NCI-H1694 (cell line): ENCODE data around the gene AMPD3.

Source experiments
- DNase-seq: peaks from one replicate; lab custom pipeline; 2025; lab: John Stamatoyannopoulos, UW

The AMPD3 gene

DNA sequence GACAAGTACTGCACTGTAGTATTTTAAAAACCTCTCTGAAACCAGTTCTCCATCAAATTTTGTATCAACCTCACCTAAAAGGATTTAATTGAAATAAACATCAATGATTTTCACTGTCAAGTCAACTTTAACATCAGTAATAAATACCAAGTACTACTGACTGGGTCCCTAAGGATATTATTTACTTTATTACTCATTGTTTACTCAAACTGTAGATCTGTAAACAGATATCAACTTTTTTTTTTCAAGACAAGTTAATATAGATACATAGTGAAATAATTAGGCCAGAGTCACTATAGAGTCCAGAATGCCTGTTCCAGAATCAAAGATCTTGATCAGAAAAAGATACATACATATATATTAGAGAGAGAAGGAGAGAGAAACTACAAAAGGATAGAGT lies 84.3 kb downstream of the AMPD3 start:
- DNase-seq: no peak

DNA sequence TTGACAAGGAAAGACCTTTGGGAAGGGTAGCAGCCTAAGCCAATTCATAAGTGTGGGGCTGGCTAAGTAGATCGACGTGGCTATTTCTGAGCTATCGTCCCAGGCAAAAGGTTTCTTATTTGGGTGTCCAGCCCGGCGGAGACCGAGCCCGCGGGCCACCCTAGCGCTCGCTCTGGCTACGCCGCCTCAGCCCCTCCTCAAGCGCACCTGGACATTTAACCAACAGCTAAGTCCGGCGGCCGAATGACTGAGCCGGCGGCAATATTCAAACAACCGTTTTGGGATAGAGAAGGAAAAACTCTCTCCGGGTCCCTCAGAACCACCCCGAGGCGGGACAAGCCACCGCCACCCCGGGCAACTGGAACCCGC lies 85.5 kb downstream of the AMPD3 start:
- no peak for DNase-seq

DNA sequence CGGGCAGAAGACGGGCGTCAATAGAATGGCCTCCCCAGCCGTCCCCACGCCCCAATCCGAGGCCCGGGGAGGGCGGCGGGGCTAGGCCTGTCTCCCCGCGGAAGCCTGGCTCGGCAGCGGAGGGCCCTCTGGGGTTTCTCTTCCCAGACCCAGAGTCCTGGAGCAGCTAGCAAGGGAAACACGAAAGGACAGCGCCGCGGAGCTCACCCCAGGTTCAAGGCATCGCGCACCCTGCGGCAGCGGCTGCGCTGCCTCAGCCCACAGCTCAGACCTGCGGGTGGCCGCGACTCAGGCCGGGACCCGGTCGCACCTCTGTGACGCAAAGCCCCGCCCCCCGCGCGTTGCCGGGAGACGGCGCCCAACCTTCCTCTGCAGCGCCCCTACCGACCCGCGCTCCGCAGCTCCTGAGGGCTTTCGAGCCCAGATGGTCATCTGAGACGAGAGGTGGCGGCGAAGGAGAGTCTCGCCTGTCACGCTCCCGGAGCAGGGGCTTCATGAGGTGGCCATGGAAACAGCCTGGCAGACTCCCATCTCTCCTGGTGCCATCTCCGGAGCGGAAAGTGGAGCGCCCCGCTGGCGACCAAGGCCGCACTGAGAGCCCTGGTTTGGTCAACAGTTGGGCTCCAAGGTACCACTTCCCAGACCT lies 86.0 kb downstream of the AMPD3 start, which contains the start of gene RNF141:
Gene RNF141, minus strand, starts transcription at position 273 of the 646 bp plus-strand sequence. CDS start 7,029 bp downstream, outside the sequence.
- DNase-seq: peak; percentile 64

DNA sequence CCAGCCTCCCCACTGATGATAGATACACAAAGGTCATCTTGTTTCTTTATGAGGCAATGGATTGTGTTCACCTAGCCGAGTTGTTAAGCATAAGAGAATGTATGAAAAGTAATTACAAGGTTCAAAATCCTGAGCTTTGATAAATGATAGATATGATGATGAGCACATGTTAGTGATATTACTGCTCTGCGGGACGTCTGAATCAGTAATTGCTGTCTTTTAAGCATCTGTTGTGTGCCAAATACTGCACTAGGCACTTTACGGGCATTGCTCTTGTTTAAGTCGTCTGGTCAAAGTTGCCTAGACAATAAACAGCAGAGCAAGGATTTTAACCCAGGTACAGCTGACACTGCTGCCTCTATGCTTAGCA lies 86.5 kb downstream of the AMPD3 start:
- DNase-seq: no peak

DNA sequence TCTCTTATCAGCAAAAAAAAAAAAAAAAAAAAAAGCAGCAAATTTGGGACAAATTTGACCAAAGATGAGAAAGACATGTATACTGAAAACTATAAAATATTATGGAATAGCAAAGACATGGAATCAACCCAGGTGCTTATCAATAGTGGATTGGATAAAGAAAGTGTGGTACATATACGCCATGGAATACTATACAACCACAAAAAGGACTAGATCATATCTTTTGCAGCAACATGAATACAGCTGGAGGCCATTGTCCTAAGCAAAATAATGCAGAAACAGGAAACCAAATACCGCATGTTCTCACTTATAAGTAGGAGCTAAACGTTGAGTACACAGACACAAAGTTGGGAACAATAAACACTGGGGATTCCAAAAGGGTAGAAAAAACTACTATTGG lies 87.7 kb downstream of the AMPD3 start:
- DNase-seq: no peak

DNA sequence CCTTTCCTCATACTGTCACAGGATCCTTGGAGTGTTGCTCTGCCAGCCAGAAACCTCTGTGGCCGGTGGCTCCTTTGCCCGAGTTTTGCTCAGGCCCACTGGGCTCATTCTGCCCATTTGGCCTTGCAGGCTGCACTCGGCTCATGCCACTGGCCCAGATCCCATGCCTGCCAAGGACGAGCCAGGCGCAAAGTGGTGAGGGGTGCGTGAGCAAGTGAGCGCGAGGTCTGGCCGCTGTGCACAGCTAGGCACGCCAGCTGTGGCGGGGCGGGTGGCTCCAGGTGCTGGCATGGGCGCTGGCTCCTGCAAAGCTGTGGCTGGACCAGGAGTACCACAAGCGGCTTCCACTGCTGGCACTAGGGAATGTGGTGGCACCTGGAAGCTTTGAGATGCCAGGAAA lies 88.7 kb downstream of the AMPD3 start:
- DNase-seq: no peak

DNA sequence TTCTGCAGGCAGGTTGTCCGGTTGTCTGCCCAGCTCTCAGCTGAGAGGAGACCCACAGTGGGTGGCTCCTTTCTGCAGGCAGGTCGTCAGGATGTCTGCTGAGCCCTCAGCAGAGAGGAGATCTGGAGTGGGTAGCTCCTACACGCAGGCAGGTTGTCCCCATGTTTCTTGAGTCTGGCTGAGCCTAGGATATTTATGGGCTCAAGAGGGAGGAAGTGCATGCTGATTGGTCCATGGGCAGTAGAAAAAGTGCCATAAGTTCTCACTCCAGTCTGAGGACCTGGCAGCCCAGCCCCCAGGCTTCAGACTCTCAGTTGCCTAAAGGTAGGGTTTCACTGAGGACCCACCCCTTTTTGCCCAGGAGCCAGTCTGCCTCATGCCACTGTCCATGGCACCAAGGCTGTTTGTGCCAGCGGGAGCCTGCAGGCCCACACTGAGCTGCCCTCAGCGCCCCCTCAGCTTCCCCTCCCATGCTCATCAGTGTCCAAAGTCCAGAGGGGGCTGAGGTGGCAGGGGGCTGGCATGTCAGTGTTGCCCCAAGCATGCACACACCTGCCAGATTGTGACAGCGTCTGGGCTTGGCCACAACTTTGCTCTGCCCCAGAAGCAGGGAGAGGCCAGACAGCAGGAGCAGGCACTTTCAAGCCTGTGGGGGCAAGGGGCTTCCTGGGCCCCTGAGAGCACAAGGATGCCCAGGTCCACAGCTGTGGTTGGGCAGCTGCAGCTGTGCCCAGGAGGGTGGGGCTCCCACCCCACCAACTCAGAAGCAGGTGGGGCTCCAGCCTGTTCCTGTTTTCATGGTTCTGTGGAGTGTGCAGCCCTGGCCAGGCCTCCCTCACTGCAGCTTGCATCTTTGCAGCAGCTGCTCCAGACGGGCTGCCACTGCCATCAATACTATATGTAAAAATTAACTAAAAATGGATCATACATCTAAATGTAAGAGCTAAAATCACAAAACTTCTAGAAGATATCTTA lies 89.7 kb downstream of the AMPD3 start:
- DNase-seq: no peak

DNA sequence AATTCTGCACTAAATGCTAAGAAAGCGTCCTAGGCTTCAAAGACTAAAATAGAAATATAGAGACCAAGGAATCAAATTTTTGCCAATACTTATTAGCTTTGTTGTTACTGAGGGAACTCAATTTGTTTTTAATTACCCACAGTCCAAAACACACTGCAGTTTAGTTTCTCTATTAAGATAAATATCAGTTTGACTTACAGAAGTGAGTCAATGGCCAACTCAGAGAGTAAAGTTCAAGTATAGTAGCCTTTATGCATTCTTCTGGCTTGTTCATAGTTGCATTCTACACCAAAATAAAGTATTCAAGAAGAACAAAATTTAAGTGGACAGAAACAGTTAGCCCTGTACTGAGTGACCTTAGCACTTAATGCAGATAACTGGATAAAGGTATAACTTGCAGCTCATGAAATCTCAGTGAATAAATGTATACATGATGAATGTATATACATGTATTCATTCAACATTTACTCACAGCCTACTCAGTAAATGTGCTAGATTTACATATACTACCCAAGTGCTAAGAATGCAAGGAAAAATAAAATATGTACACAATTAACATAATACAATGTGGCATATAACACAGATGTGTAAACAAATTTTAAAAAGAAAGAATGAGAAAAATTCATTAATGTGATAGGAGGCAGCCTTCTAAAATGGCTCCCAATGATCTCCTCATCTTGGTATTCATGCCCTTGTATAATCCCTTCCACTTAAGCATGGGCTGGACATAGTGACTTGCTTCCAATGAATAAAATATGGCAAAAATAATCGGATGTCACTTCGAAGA lies 95.6 kb downstream of the AMPD3 start:
- no peak for DNase-seq

DNA sequence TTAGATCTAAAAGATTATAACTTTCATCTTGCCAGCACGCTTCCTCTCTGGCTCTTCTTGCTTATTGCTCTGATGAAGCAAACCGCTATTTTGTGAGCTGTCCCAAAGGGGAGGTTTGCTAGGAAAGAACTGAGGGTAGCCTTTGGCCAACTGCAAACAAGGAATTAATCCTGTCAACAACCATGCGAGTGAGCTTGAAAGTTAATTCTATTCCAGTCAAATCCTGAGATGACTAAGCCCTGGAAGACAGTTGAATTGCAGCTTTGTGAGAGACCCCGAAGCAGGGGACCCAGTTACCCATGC lies 96.2 kb downstream of the AMPD3 start:
- no peak for DNase-seq

DNA sequence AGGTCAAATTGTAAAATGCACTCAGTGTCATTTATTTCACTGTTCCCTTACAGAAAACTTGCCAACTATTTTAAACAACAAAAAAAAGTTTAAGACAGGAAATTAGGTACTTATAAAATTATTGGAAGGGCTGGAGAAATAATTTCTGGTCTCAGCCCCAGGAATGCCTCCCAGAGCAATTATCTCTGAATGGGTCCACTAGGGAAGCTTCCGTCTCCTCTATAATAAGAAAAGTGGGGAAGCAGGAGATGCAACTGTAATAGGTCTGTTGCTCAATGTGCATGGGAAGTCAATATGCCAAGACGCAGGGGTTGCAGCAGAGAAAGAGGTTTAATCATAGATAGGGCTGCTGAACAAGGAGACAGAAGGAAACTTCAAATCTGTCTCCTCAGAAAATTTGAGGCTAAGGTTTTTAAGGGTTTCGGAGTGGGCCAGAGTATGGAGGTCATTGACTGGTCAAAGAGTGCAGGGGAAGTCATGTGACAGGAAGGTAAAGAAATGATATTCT lies 96.8 kb downstream of the AMPD3 start:
- DNase-seq: no peak

DNA sequence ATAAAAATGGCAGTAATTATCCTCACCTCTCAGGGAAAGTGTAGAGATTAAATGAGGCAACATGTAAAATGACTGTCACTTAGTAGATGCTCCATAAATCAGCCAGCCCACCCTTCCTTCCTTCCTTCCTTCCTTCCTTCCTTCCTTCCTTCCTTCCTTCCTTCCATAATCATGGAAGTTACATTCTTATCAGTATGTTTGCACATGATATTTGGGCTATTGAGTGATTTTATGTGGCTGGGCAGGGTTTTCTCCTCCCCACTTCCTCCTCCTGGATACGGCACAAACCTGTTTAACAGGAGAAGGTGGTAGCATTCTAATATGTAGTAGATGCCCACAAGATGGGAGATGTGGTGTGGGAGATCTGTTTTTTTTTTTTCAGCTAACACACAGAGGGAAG lies 101.5 kb downstream of the AMPD3 start:
- no peak for DNase-seq
